Inferior parietal cortex (tissue), 1 donor: ENCODE results near the gene RBMXL3.
"Not testable (repeated sequence)": the region's sequence is repeated elsewhere in the genome, so short reads cannot be mapped to it uniquely, and the experiment has no call there.

ENCODE experiments used
- DNase-seq: peaks from one replicate; pipeline ENCODE4 v3.0.0-alpha.2; 2016; ENCODE audit errors: extremely low spot score

The RBMXL3 gene

GRCh38 chrX:115189110-115189509 lies at the start of gene RBMXL3:
Gene RBMXL3, plus strand, starts transcription at chrX:115189410. Its CDS starts 32 bp downstream, at chrX:115189442.
- DNase-seq: no peak

- no peak for DNase-seq
Observed at GRCh38 chrX:115142057-115142456, 47.2 kb upstream of the RBMXL3 start.

GRCh38 chrX:115147220-115147619 lies 42.0 kb upstream of the RBMXL3 start:
- no peak for DNase-seq

- DNase-seq: no peak
Observed at GRCh38 chrX:115173181-115173580, 16.0 kb upstream of the RBMXL3 start.

- DNase-seq: no peak
Observed at GRCh38 chrX:115174548-115174947, 14.7 kb upstream of the RBMXL3 start.

- no peak for DNase-seq
Observed at GRCh38 chrX:115177932-115178331, 11.3 kb upstream of the RBMXL3 start.

- DNase-seq: no peak
Observed at GRCh38 chrX:115178473-115178872, 10.7 kb upstream of the RBMXL3 start.

GRCh38 chrX:115183980-115184379 lies 5.2 kb upstream of the RBMXL3 start:
- no peak for DNase-seq

GRCh38 chrX:115189646-115190635 lies 731 bp downstream of the RBMXL3 start:
- no peak for DNase-seq

- no peak for DNase-seq
Observed at GRCh38 chrX:115190636-115191489, 1.7 kb downstream of the RBMXL3 start.

GRCh38 chrX:115191490-115192243 lies 2.5 kb downstream of the RBMXL3 start:
- no peak for DNase-seq

- DNase-seq: no peak
Observed at GRCh38 chrX:115192244-115192700, 3.1 kb downstream of the RBMXL3 start.

- DNase-seq: no peak
Observed at GRCh38 chrX:115204040-115204439, 14.8 kb downstream of the RBMXL3 start.

GRCh38 chrX:115209547-115209946 lies 20.3 kb downstream of the RBMXL3 start:
- DNase-seq: not testable (repeated sequence)

GRCh38 chrX:115214151-115214550 lies 24.9 kb downstream of the RBMXL3 start:
- no peak for DNase-seq

GRCh38 chrX:115214605-115215004 lies 25.4 kb downstream of the RBMXL3 start:
- DNase-seq: no peak

- DNase-seq: not testable (repeated sequence)
Observed at GRCh38 chrX:115217346-115217745, 28.1 kb downstream of the RBMXL3 start.

- peak; percentile 9 for DNase-seq
Observed at GRCh38 chrX:115226929-115227328, 37.7 kb downstream of the RBMXL3 start.

- no peak for DNase-seq
Observed at GRCh38 chrX:115229337-115230003, 40.3 kb downstream of the RBMXL3 start.

GRCh38 chrX:115232933-115233496 lies 43.8 kb downstream of the RBMXL3 start:
- DNase-seq: peak; percentile 15
